Measurements from ENCODE around the gene AUTS2.

AUTS2 gene

DNA sequence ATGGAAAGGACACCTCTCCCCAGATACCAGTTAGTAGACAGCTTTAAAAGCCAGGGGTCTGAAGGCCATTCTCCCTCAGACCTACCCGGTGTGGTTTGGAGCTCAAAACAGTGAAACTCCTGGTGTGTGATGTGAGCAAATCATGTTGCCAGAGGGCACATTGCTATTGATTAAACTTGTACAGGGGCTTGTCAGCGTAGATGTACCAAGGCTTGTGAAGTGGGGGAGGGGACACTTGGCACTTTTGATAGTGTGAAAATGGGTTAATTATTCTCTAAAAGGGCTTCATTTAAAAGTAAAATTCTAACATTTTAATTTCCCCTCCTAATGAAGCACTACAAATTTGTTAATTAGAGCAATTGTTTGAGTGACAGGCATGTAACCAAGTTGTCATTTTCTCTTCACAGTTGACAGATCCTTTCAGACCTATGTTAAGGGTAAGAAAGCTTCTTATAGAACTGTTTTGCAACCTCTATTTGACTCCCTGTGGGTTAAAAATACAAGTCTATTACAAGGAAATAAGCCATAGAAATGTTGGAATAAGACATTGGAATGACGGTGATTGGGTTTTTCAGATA, 1176.8 kb downstream of the AUTS2 start:
- H3K36me3 ChIP-seq, result no peaks in the 10 kb centered on the region
- H3K27me3 ChIP-seq, result no peaks in the 10 kb centered on the region
- no peaks in the 10 kb centered on the region for H3K4me1 ChIP-seq (ENCODE audit: control insufficient read depth in 1 of 2, insufficient read depth in 1 of 2, low read depth in 1 of 2, low read length in 1 of 2)
- no peak overlapping the region for H3K27ac ChIP-seq
- no peak overlapping the region for H3K4me3 ChIP-seq (ENCODE audit: low read depth in 1 of 2, low read length in 1 of 2)
- H3K9me3 ChIP-seq, result no peaks in the 10 kb centered on the region
- TF ChIP-seq, protein P1, sequence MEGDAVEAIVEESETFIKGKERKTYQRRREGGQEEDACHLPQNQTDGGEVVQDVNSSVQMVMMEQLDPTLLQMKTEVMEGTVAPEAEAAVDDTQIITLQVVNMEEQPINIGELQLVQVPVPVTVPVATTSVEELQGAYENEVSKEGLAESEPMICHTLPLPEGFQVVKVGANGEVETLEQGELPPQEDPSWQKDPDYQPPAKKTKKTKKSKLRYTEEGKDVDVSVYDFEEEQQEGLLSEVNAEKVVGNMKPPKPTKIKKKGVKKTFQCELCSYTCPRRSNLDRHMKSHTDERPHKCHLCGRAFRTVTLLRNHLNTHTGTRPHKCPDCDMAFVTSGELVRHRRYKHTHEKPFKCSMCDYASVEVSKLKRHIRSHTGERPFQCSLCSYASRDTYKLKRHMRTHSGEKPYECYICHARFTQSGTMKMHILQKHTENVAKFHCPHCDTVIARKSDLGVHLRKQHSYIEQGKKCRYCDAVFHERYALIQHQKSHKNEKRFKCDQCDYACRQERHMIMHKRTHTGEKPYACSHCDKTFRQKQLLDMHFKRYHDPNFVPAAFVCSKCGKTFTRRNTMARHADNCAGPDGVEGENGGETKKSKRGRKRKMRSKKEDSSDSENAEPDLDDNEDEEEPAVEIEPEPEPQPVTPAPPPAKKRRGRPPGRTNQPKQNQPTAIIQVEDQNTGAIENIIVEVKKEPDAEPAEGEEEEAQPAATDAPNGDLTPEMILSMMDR (IDR thresholded peaks at IDR 0.05), result no peak

DNA sequence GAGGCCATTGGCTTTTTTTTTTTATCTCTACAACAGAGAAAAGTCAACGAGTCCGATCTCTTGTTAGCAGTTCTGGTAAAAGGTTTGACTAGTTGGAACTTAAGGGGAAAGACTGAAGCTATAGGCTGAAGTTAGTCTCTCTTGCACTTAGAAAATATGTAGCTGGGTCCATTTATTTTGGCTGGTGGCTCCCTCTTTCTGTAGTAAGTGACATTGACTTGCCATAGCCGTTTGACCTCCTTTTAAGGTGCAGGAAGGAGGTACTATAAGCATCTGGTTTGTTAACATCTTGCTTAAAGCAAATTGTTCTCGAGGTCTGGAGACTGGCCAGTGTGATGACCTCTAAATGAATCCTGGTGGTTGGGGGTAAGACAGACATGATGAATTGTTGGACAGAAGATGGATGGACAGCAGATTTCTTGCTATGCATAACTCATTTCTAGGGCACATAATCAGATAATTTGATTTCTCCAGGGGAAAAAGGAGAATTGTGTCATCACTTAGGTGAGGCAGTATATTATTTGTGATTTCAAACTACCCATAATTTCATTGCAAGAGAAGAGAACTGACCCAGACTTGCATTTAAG, 1177.4 kb downstream of the AUTS2 start:
- Histone ChIP-seq H3K27ac (no peak overlapping the region), H3K4me3 (ENCODE audit: low read depth in 1 of 2, low read length in 1 of 2) (no peak overlapping the region), H3K36me3 (no peaks in the 10 kb centered on the region), H3K4me1 (ENCODE audit: control insufficient read depth in 1 of 2, insufficient read depth in 1 of 2, low read depth in 1 of 2, low read length in 1 of 2) (no peaks in the 10 kb centered on the region), H3K9me3 (no peaks in the 10 kb centered on the region), H3K27me3 (no peaks in the 10 kb centered on the region)
- TF ChIP-seq, protein P1 (IDR thresholded peaks at IDR 0.05), result no peak

DNA sequence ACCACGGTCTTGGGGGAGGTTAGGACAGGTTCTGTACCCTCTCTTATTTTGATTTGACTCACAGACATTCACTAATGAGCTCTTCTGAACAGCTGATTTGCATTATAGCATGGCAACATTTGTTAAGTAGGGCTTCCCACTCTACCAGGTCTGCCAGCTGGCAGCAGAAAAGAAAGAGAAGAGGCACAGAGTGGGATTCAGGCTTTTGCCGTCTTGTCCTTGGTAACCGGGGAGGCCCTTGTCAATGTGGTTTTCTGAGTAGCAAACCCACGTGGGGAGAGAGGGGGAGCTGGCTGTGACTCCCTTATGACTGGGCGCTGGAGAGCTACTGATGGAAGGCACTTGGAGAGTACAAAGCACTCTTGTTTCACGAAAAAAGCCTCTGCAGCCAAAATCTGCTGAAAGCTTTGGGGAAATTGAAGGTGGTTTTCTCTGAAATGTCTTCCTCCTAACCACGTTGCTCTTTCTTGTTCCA, 1178.4 kb downstream of the AUTS2 start:
- TF ChIP-seq, protein P1 (IDR thresholded peaks at IDR 0.05), result no peak
- H3K9me3 ChIP-seq, result no peaks in the 10 kb centered on the region
- no peaks in the 10 kb centered on the region for H3K36me3 ChIP-seq
- H3K4me1 ChIP-seq (ENCODE audit: control insufficient read depth in 1 of 2, insufficient read depth in 1 of 2, low read depth in 1 of 2, low read length in 1 of 2), result no peaks in the 10 kb centered on the region
- H3K27ac ChIP-seq, result no peak overlapping the region
- H3K27me3 ChIP-seq, result no peaks in the 10 kb centered on the region
- no peak overlapping the region for H3K4me3 ChIP-seq (ENCODE audit: low read depth in 1 of 2, low read length in 1 of 2)

DNA sequence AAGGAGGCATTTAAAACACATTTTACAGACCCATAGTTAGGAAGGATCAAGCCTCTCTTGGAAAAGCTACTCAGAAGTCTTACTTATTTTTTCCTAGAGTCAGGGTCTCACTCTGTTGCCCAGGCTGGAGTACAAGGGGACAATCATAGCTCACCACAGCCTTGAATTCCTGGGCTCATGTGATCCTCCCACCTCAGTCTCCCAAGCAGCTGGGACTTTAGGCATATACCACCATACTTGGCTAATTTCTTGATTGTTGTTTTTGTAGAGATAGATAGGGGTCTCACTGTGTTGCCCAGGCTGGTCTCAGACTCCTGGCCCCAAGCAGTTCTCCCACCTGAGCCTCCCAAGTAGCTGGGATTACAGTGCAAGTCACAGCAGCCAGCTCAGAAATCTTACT, 1179.0 kb downstream of the AUTS2 start:
- Histone ChIP-seq H3K36me3 (no peaks in the 10 kb centered on the region), H3K4me3 (ENCODE audit: low read depth in 1 of 2, low read length in 1 of 2) (no peak overlapping the region), H3K9me3 (no peaks in the 10 kb centered on the region), H3K4me1 (ENCODE audit: control insufficient read depth in 1 of 2, insufficient read depth in 1 of 2, low read depth in 1 of 2, low read length in 1 of 2) (no peaks in the 10 kb centered on the region), H3K27ac (no peak overlapping the region), H3K27me3 (no peaks in the 10 kb centered on the region)
- TF ChIP-seq, protein P1 (IDR thresholded peaks at IDR 0.05), result no peak

DNA sequence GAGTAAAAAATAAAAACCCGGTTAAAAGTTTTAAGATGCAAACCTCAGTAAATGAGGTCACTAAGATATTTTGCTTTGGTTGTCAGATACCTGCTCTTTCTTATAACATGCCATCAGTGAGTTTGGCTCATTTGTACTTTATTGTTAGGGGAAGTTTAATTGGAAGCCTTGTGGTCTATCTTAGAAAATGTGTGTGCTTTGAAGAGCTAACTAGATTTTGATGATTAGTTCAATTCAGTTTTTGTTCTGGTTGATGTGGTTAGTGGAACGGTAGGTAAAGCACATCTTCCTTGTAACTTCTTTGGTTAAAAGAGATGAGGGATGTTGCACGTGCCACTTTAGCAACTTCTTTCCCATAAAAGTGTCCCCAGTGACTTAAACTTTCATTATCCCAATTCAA, 1180.3 kb downstream of the AUTS2 start:
- Histone ChIP-seq H3K4me3 (ENCODE audit: low read depth in 1 of 2, low read length in 1 of 2) (no peak overlapping the region), H3K27ac (no peak overlapping the region), H3K36me3 (no peaks in the 10 kb centered on the region), H3K27me3 (no peaks in the 10 kb centered on the region), H3K4me1 (ENCODE audit: control insufficient read depth in 1 of 2, insufficient read depth in 1 of 2, low read depth in 1 of 2, low read length in 1 of 2) (no peaks in the 10 kb centered on the region), H3K9me3 (no peaks in the 10 kb centered on the region)
- TF ChIP-seq, protein P1 (IDR thresholded peaks at IDR 0.05), result no peak

Data from neutrophil (primary cell).